ENCODE data around the gene PDSS2.
"Not testable (repeated sequence)": the region's sequence is repeated elsewhere in the genome, so short reads cannot be mapped to it uniquely, and the experiment has no call there.

PDSS2 gene

DNA sequence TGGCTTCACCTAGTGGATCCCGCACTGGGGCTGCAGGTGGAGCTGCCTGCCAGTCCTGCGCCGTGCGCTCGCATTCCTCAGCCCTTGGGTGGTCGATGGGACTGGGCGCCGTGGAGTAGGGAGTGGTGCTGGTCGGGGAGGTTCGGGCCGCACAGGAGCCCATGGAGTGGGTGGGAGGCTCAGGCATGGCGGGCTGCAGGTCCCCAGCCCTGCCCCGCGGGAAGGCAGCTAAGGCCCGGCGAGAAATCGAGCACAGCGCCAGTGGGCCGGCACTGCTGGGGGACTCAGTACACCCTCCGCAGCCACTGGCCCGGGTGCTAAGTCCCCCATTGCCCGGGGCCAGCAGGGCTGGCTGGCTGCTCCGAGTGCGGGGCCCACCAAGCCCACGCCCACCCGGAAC is 95.2 kb downstream of the PDSS2 start:
- not testable (repeated sequence) for H3K9me3 ChIP-seq (ENCODE audit: control insufficient read depth, low read length); H3K4me1 ChIP-seq (ENCODE audit: control insufficient read depth, insufficient read depth, low read depth, low read length); H2BK5ac ChIP-seq (ENCODE audit: low read depth, low read length, poor library complexity, severe bottlenecking); H3K79me1 ChIP-seq (replicated peaks; ENCODE audit: low read length, poor library complexity, severe bottlenecking); H2BK12ac ChIP-seq (ENCODE audit: low read length in 2 of 2); H2BK120ac ChIP-seq (ENCODE audit: low read depth, low read length); H3K4ac ChIP-seq (ENCODE audit: low read depth in 1 of 2, low read length in 2 of 2); H4K91ac ChIP-seq (ENCODE audit: low read length); H3K27me3 ChIP-seq (ENCODE audit: control insufficient read depth in 1 of 2, insufficient read depth in 1 of 2, low read length in 2 of 2); H3K4me3 ChIP-seq (ENCODE audit: insufficient read depth in 1 of 2, low read depth in 1 of 2, low read length in 2 of 2); H3K18ac ChIP-seq (ENCODE audit: low read depth in 1 of 2, low read length in 2 of 2); H3K23ac ChIP-seq (ENCODE audit: low read length in 2 of 2); H3K4me2 ChIP-seq (ENCODE audit: low read length, poor library complexity, severe bottlenecking); H3K27ac ChIP-seq (ENCODE audit: low read length, poor library complexity, severe bottlenecking); DNase-seq; H4K8ac ChIP-seq (ENCODE audit: low read length); H2AK5ac ChIP-seq (ENCODE audit: low read length, severe bottlenecking); H2BK15ac ChIP-seq (ENCODE audit: low read depth, poor library complexity, severe bottlenecking); H2AFZ ChIP-seq (ENCODE audit: low read depth, low read length); H3K9ac ChIP-seq (ENCODE audit: low read length); H3K14ac ChIP-seq (ENCODE audit: low read length in 2 of 2); H3K36me3 ChIP-seq (ENCODE audit: control insufficient read depth in 1 of 2, insufficient read depth in 2 of 2, low read depth in 1 of 2, low read length in 2 of 2)
- 97% methylated on average over 9 of the region's 26 CpGs for WGBS

DNA sequence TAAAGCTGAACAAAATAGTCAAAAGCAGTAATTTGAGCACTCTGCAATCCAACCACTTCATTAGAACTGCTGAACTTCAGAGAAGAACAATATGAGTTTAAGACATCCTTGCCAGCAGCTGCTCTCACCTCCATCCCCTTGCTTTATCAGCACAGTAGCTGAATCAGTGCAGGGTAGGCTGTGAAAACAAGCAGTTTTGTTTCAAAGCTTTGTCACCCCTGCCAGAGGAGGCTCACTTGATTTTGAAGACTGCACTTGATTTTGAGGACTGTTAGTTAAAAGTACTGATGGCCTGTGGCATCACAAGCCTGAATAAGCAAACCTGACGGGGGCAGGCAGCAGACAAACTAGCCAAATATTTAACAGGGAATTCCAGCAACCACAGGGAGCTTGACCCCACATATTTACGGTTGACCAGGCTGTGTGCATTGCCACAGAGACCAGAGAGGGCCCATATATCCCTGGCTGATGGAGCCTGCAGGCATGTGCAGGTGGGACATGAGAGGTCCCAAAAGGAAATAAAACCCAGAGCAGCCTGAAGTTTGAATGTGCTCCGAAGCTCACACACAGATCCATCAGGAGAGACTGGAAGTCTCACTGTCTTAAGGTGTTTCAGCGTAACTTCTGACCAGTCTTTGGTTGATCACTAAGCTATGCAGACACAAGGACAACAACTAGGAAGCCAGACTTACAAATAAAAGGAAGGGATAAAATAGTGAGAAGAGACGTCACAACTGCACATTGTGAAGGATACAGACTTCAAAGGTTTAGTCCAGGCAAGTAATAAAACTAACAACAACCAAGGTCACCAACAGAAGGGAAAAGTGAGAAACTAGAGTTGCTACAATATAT is 97.4 kb downstream of the PDSS2 start:
- 54% methylated on average over 4 of the region's 5 CpGs for WGBS
- H4K91ac ChIP-seq (ENCODE audit: low read length) = no peak overlapping the region
- peak; percentile 76 for DNase-seq

DNA sequence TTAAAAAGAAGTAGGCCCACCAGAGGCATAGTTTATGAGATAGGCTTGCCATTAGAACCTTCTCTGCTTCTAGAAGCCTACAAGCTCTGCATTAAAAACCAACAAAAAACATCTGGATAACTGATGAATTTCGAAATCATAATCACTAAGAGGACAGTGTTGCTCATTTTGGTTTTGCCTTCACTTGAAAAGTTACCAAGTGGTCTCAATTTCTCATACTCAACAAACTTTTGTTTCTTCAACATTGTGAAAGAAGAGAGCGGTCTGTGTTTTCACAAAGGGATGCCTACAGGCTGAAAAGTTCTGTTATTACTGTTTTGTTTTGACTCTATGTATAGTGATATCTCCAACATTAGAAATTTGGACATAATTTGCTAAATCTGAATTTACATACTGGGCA is 98.9 kb downstream of the PDSS2 start:
- Histone ChIP-seq H3K27ac (ENCODE audit: low read length, poor library complexity, severe bottlenecking) (no peak overlapping the region), H3K14ac (ENCODE audit: low read length in 2 of 2) (no peak overlapping the region), H2BK120ac (ENCODE audit: low read depth, low read length) (no peak overlapping the region), H3K4me2 (ENCODE audit: low read length, poor library complexity, severe bottlenecking) (no peak overlapping the region), H3K36me3 (ENCODE audit: control insufficient read depth in 1 of 2, insufficient read depth in 2 of 2, low read depth in 1 of 2, low read length in 2 of 2) (peaks cover 0 to 5% of the 10 kb centered on the region in 2 experiments), H3K79me1 (replicated peaks; ENCODE audit: low read length, poor library complexity, severe bottlenecking) (peaks cover 1% of the 10 kb centered on the region), H3K4me3 (ENCODE audit: insufficient read depth in 1 of 2, low read depth in 1 of 2, low read length in 2 of 2) (no peak overlapping the region), H3K4me1 (ENCODE audit: control insufficient read depth, insufficient read depth, low read depth, low read length) (peaks cover 5% of the 10 kb centered on the region), H3K23ac (ENCODE audit: low read length in 2 of 2) (no peak overlapping the region), H3K9me3 (ENCODE audit: control insufficient read depth, low read length) (peaks cover 5% of the 10 kb centered on the region), H4K8ac (ENCODE audit: low read length) (no peak overlapping the region), H2BK5ac (ENCODE audit: low read depth, low read length, poor library complexity, severe bottlenecking) (no peak overlapping the region), H2AFZ (ENCODE audit: low read depth, low read length) (no peak overlapping the region), H3K18ac (ENCODE audit: low read depth in 1 of 2, low read length in 2 of 2) (no peak overlapping the region), H3K4ac (ENCODE audit: low read depth in 1 of 2, low read length in 2 of 2) (no peak overlapping the region), H4K91ac (ENCODE audit: low read length) (no peak overlapping the region), H3K9ac (ENCODE audit: low read length) (no peak overlapping the region), H2BK12ac (ENCODE audit: low read length in 2 of 2) (no peak overlapping the region), H2AK5ac (ENCODE audit: low read length, severe bottlenecking) (no peak overlapping the region), H3K27me3 (ENCODE audit: control insufficient read depth in 1 of 2, insufficient read depth in 1 of 2, low read length in 2 of 2) (no peaks in the 10 kb centered on the region), H2BK15ac (ENCODE audit: low read depth, poor library complexity, severe bottlenecking) (no peak overlapping the region)
- WGBS = no CpG with 5 or more reads among the region's 2 CpGs
- no peak for DNase-seq

More for the DNA sequence above, 97.4 kb downstream of the PDSS2 start:
- no peak overlapping the region for H3K23ac ChIP-seq (ENCODE audit: low read length in 2 of 2)
- H3K27me3 ChIP-seq (ENCODE audit: control insufficient read depth in 1 of 2, insufficient read depth in 1 of 2, low read length in 2 of 2) = no peaks in the 10 kb centered on the region
- H3K4me2 ChIP-seq (ENCODE audit: low read length, poor library complexity, severe bottlenecking) = peak overlapping the region; percentile 31
- no peak overlapping the region for H2BK12ac ChIP-seq (ENCODE audit: low read length in 2 of 2)
- no peak overlapping the region for H2AFZ ChIP-seq (ENCODE audit: low read depth, low read length)
- no peak overlapping the region for H2BK5ac ChIP-seq (ENCODE audit: low read depth, low read length, poor library complexity, severe bottlenecking)
- H2BK15ac ChIP-seq (ENCODE audit: low read depth, poor library complexity, severe bottlenecking) = no peak overlapping the region
- peaks cover 1% of the 10 kb centered on the region for H3K79me1 ChIP-seq (replicated peaks; ENCODE audit: low read length, poor library complexity, severe bottlenecking)
- H4K8ac ChIP-seq (ENCODE audit: low read length) = no peak overlapping the region
- no peak overlapping the region for H2BK120ac ChIP-seq (ENCODE audit: low read depth, low read length)
- peak overlapping the region; percentile 75 for H3K27ac ChIP-seq (ENCODE audit: low read length, poor library complexity, severe bottlenecking)
- no peak overlapping the region for H3K9ac ChIP-seq (ENCODE audit: low read length)
- no peak overlapping the region for H3K18ac ChIP-seq (ENCODE audit: low read depth in 1 of 2, low read length in 2 of 2)
- peaks cover 5% of the 10 kb centered on the region for H3K9me3 ChIP-seq (ENCODE audit: control insufficient read depth, low read length)
- no peak overlapping the region for H3K4me3 ChIP-seq (ENCODE audit: insufficient read depth in 1 of 2, low read depth in 1 of 2, low read length in 2 of 2)
- H2AK5ac ChIP-seq (ENCODE audit: low read length, severe bottlenecking) = no peak overlapping the region
- no peak overlapping the region for H3K14ac ChIP-seq (ENCODE audit: low read length in 2 of 2)
- H3K4me1 ChIP-seq (ENCODE audit: control insufficient read depth, insufficient read depth, low read depth, low read length) = peaks cover 5% of the 10 kb centered on the region
- H3K4ac ChIP-seq (ENCODE audit: low read depth in 1 of 2, low read length in 2 of 2) = no peak overlapping the region
- H3K36me3 ChIP-seq (ENCODE audit: control insufficient read depth in 1 of 2, insufficient read depth in 2 of 2, low read depth in 1 of 2, low read length in 2 of 2) = peaks cover 0 to 5% of the 10 kb centered on the region in 2 experiments

DNA sequence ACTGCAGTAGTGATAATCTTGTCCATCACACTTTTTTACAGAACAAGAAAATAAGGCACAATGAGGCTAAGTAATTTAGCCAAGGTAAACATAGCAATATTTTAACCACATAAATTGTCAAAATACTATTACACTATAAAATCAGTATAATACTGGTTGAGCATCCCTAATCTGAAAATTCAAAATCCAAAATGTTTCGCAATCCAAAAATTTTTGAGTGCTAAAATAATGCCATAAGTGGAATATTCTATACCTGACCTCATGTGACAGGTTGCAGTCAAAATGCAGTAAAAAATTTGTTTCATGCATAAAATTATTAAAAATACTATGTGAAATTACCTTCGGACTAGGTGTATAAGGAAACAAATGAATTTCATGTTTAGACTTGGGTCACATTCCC is 101.5 kb downstream of the PDSS2 start:
- Histone ChIP-seq H3K9me3 (ENCODE audit: control insufficient read depth, low read length) (no peaks in the 10 kb centered on the region), H3K36me3 (ENCODE audit: control insufficient read depth in 1 of 2, insufficient read depth in 2 of 2, low read depth in 1 of 2, low read length in 2 of 2) (peaks cover 0 to 2% of the 10 kb centered on the region in 2 experiments), H3K9ac (ENCODE audit: low read length) (no peak overlapping the region), H3K4me3 (ENCODE audit: insufficient read depth in 1 of 2, low read depth in 1 of 2, low read length in 2 of 2) (no peak overlapping the region), H3K4me2 (ENCODE audit: low read length, poor library complexity, severe bottlenecking) (no peak overlapping the region), H3K18ac (ENCODE audit: low read depth in 1 of 2, low read length in 2 of 2) (no peak overlapping the region), H3K27ac (ENCODE audit: low read length, poor library complexity, severe bottlenecking) (no peak overlapping the region), H2BK120ac (ENCODE audit: low read depth, low read length) (no peak overlapping the region), H2BK12ac (ENCODE audit: low read length in 2 of 2) (no peak overlapping the region), H4K91ac (ENCODE audit: low read length) (no peak overlapping the region), H3K23ac (ENCODE audit: low read length in 2 of 2) (no peak overlapping the region), H3K4me1 (ENCODE audit: control insufficient read depth, insufficient read depth, low read depth, low read length) (peaks cover 5% of the 10 kb centered on the region), H2AFZ (ENCODE audit: low read depth, low read length) (no peak overlapping the region), H2BK15ac (ENCODE audit: low read depth, poor library complexity, severe bottlenecking) (no peak overlapping the region), H3K79me1 (replicated peaks; ENCODE audit: low read length, poor library complexity, severe bottlenecking) (peaks cover 1% of the 10 kb centered on the region), H3K27me3 (ENCODE audit: control insufficient read depth in 1 of 2, insufficient read depth in 1 of 2, low read length in 2 of 2) (no peaks in the 10 kb centered on the region), H2AK5ac (ENCODE audit: low read length, severe bottlenecking) (no peak overlapping the region), H3K14ac (ENCODE audit: low read length in 2 of 2) (no peak overlapping the region), H2BK5ac (ENCODE audit: low read depth, low read length, poor library complexity, severe bottlenecking) (no peak overlapping the region), H3K4ac (ENCODE audit: low read depth in 1 of 2, low read length in 2 of 2) (no peak overlapping the region), H4K8ac (ENCODE audit: low read length) (no peak overlapping the region)
- DNase-seq = no peak
- WGBS = no CpG with 5 or more reads among the region's 2 CpGs
